Upper lobe of left lung (tissue), 6 donors: Measurements from ENCODE around the gene RNF166. TPM values are rescaled to one million over a fixed set of nuclear protein-coding genes. Genes with fewer than 3 reads are reported as not detected.

Experiments
- ATAC-seq, 2 donors: fragments of 200-7000 bp; cut with Tn5 transposase; one replicate each; pipeline ENCODE4 v1.9.1; 2022; ENCODE audit warnings: mild to moderate bottlenecking in 2 of 2, moderate library complexity in 2 of 2; ENCODE audit not compliant: low FRiP score in 2 of 2
- DNase-seq, 2 donors: peaks; one replicate each; pipeline ENCODE4 v3.0.0-alpha.2; 2019 to 2020
- H3K27ac ChIP-seq, 4 donors: fragments of 200-600 bp; sonication (generic); one replicate each; pipeline ENCODE4 v1.5.1; 2016 to 2019
- H3K27me3 ChIP-seq, 4 donors: fragments of 200-600 bp; sonication (generic); one replicate each; pipeline ENCODE4 v1.5.1; 2017 to 2019
- H3K36me3 ChIP-seq, 4 donors: fragments of 200-600 bp; sonication (generic); one replicate each; pipeline ENCODE4 v1.5.1; 2016 to 2019
- H3K4me1 ChIP-seq, 4 donors: fragments of 200-600 bp; sonication (generic); one replicate each; pipeline ENCODE4 v1.5.1; 2018 to 2019
- H3K4me3 ChIP-seq, 4 donors: fragments of 200-600 bp; sonication (generic); one replicate each; pipeline ENCODE4 v1.5.1; 2017 to 2019; ENCODE audit warnings: mild to moderate bottlenecking in 2 of 4, moderate library complexity in 1 of 4
- H3K9me3 ChIP-seq, 4 donors: fragments of 200-600 bp; sonication (generic); one replicate each; pipeline ENCODE4 v1.5.1; 2018 to 2019
- CTCF ChIP-seq, 6 experiments: fragments of 450-650 bp in 4 of 6; fragments of 200-600 bp in 2 of 6; sonication (generic) in 2 of 6; IDR thresholded peaks; one replicate each; pipeline ENCODE4 v1.5.1; 2016 to 2019; ENCODE audit warnings: antibody characterized with exemption in 6 of 6
- EP300 ChIP-seq, 4 donors: sonication (generic); formaldehyde crosslinking; IDR thresholded peaks; one replicate each; pipeline ENCODE4 v1.5.1; 2017; ENCODE audit warnings: antibody characterized with exemption in 4 of 4, control low read depth in 2 of 4
- POLR2A ChIP-seq, 4 donors: fragments of 450-650 bp; IDR thresholded peaks; one replicate each; pipeline ENCODE4 v1.5.1; 2016 to 2017; ENCODE audit warnings: antibody characterized with exemption in 4 of 4, mild to moderate bottlenecking in 2 of 4
- POLR2AphosphoS5 ChIP-seq, 2 donors: sonication (generic); formaldehyde crosslinking; IDR thresholded peaks; one replicate each; pipeline ENCODE4 v1.5.1; 2017; ENCODE audit warnings: antibody characterized with exemption in 2 of 2
- WGBS, 2 donors: methylation state at CpG; one replicate each; pipeline ENCODE4 v1.1.5; 2017 to 2018; 5-methylcytosine and 5-hydroxymethylcytosine counted together
- total RNA-seq, 6 donors: library from RNA; depleted of rRNA in 4 of 6; stranded (reverse); fragments of >200 nt in 4 of 6; gene quantifications; one replicate each; pipeline versions ENCODE4 v1.1.0 to v1.2.1, GENCODE V29; 2016 to 2021
- donor health status: DM: no; HTN: no; CAD: no; lungs with moderate emphysema.
- donor health status: DM: no; HTN: yes; CAD: no; lungs with severe emphysema.

RNF166 gene
- total RNA-seq, 6 donors from 2014 or later = 23.2 to 101 (median 64.6) TPM

- H3K27ac ChIP-seq = peak overlapping the region; percentile 87 to 97 (median 92)
These were observed 56.8 kb downstream of the RNF166 start for GRCh38 chr16:88649195-88649923.

GRCh38 chr16:88647178-88648070, 58.8 kb downstream of the RNF166 start:
- 86 to 90% methylated on average over 7 to 19 of the region's 22 CpGs for WGBS, 2 donors
- Histone ChIP-seq H3K4me1 (peaks cover 16 to 47% (median 28%) of the 10 kb centered on the region in 4 donors), H3K9me3 (no peaks in the 10 kb centered on the region), H3K36me3 (peaks cover 0 to 30% (median 15%) of the 10 kb centered on the region in 4 donors), H3K4me3 (no peak overlapping the region), H3K27ac (no peak overlapping the region), H3K27me3 (no peaks in the 10 kb centered on the region)
- no peak for TF ChIP-seq CTCF (IDR thresholded peaks at IDR 0.05)
- no peak for TF ChIP-seq POLR2A (IDR thresholded peaks at IDR 0.05)
- no peak for TF ChIP-seq POLR2AphosphoS5 (IDR thresholded peaks at IDR 0.05)
- no peak for TF ChIP-seq EP300 (IDR thresholded peaks at IDR 0.05)
- DNase-seq = peak in 1 of 2 donors; percentile 76
- no peak for ATAC-seq

More at GRCh38 chr16:88649195-88649923, 56.8 kb downstream of the RNF166 start:
- H3K9me3 ChIP-seq = no peaks in the 10 kb centered on the region
- TF ChIP-seq POLR2AphosphoS5 (IDR thresholded peaks at IDR 0.05) = no peak
- no peak for TF ChIP-seq CTCF (IDR thresholded peaks at IDR 0.05)
- TF ChIP-seq EP300 (IDR thresholded peaks at IDR 0.05) = no peak
- no peak for TF ChIP-seq POLR2A (IDR thresholded peaks at IDR 0.05)
- H3K27me3 ChIP-seq = no peaks in the 10 kb centered on the region
- 76 to 87% methylated on average over 16 to 20 of the region's 20 CpGs for WGBS, 2 donors
- no peak for ATAC-seq
- peaks cover 0 to 29% (median 17%) of the 10 kb centered on the region in 4 donors for H3K36me3 ChIP-seq
- peak in 1 of 2 donors; percentile 73 for DNase-seq
- peak overlapping the region; percentile 71 to 91 (median 86) for H3K4me3 ChIP-seq
- peaks cover 16 to 47% (median 28%) of the 10 kb centered on the region in 4 donors for H3K4me1 ChIP-seq

Other genes with a start within 250 kb of the RNF166 start
- 10 to 100 TPM; 22.0 to 74.4 (median 45.5) TPM for gene ZC3H18, start 136.0 kb downstream of the RNF166 start, total RNA-seq
- gene IL17C, start 67.8 kb downstream of the RNF166 start, total RNA-seq = under 1 TPM in 2 of 6 donors, not detected in 4; 0.40 to 0.76 TPM
- 100 to 1,000 TPM; 213 to 472 (median 322) TPM for gene CYBA, start 55.4 kb downstream of the RNF166 start, total RNA-seq
- gene MVD, start 43.3 kb downstream of the RNF166 start, total RNA-seq = 100 to 1,000 TPM in 2 of 6 donors, 10 to 100 TPM in 4; 38.1 to 114 (median 90.5) TPM
- gene SNAI3, start 19.9 kb downstream of the RNF166 start, total RNA-seq = 1 to 10 TPM in 4 of 6 donors, under 1 TPM in 1, not detected in 1; 0.78 to 8.1 (median 7.0) TPM
- 10 to 100 TPM in 5 of 6 donors, 1 to 10 TPM in 1; 9.4 to 31.4 (median 20.6) TPM for gene CTU2, start 95 bp upstream of the RNF166 start, total RNA-seq
- gene PIEZO1, start 78.8 kb upstream of the RNF166 start, total RNA-seq = 100 to 1,000 TPM; 107 to 535 (median 239) TPM
- gene CDT1, start 97.4 kb upstream of the RNF166 start, total RNA-seq = 1 to 10 TPM in 5 of 6 donors, not detected in 1; 2.3 to 4.7 (median 3.5) TPM
- 100 to 1,000 TPM in 4 of 6 donors, 10 to 100 TPM in 2; 76.5 to 147 (median 124) TPM for gene APRT, start 105.5 kb upstream of the RNF166 start, total RNA-seq
- 100 to 1,000 TPM in 1 of 6 donors, 10 to 100 TPM in 5; 24.8 to 140 (median 45.6) TPM for gene GALNS, start 150.5 kb upstream of the RNF166 start, total RNA-seq
- 10 to 100 TPM; 10.9 to 62.5 (median 32.4) TPM for gene TRAPPC2L, start 150.7 kb upstream of the RNF166 start, total RNA-seq
- under 1 TPM in 1 of 6 donors, not detected in 5; 0.20 TPM for gene PABPN1L, start 160.3 kb upstream of the RNF166 start, total RNA-seq